CD8-positive, alpha-beta memory T cell (primary cell): ENCODE measurements around the gene CDC23. TPM values are rescaled to one million over a fixed set of nuclear protein-coding genes. Genes with fewer than 3 reads are reported as not detected.
A peak's percentile ranks its signal among the peaks of the same experiment; 100 is the strongest.
"Not testable (repeated sequence)": the region's sequence is repeated elsewhere in the genome, so short reads cannot be mapped to it uniquely, and the experiment has no call there.

Source experiments
- CTCF ChIA-PET: fragments of 350-600 bp; sonication (Branson Sonifier 250); formaldehyde crosslinking; loops from one replicate; lab custom pipeline; 2021; ENCODE audit warnings: antibody characterized with exemption; lab: Charles Lee
- POLR2A ChIA-PET: fragments of 350-600 bp; sonication (Branson Sonifier 250); formaldehyde crosslinking; loops from one replicate; lab custom pipeline; 2021; ENCODE audit warnings: antibody characterized with exemption; lab: Charles Lee
- DNase-seq, 5 donors: peaks; one replicate each; pipeline versions ENCODE4 v3.0.0 to v3.0.0-alpha.2; 2020 to 2022; ENCODE audit warnings: mixed read lengths in 1 of 5
- H3K27ac ChIP-seq: one replicate; pipeline ENCODE4 v1.7.0; 2013; ENCODE audit warnings: low read depth, mild to moderate bottlenecking, low read length, moderate library complexity
- H3K27me3 ChIP-seq: 2 replicates; pipeline ENCODE4 v1.7.0; 2013; ENCODE audit warnings: low read length, mild to moderate bottlenecking; ENCODE audit not compliant: insufficient read depth, poor library complexity, severe bottlenecking
- H3K36me3 ChIP-seq: 2 replicates; pipeline ENCODE4 v1.7.0; 2013; ENCODE audit warnings: mild to moderate bottlenecking, low read length, moderate library complexity; ENCODE audit not compliant: insufficient read depth
- H3K4me1 ChIP-seq: 2 replicates; pipeline ENCODE4 v1.7.0; 2013; ENCODE audit warnings: mild to moderate bottlenecking, low read length, moderate library complexity; ENCODE audit not compliant: insufficient read depth
- H3K4me3 ChIP-seq: 2 replicates; pipeline ENCODE4 v1.7.0; 2013; ENCODE audit warnings: mild to moderate bottlenecking, low read length
- H3K9me3 ChIP-seq: 2 replicates; pipeline ENCODE4 v1.7.0; 2013; ENCODE audit warnings: mild to moderate bottlenecking, low read length
- H3K27ac Mint-ChIP-seq, 8 donors: one replicate each; pipeline ENCODE4 v1.8.0; 2020 to 2021; ENCODE audit warnings: mixed read lengths in 8 of 8, mild to moderate bottlenecking in 6 of 8, inconsistent platforms in 3 of 8, moderate library complexity in 3 of 8
- H3K27me3 Mint-ChIP-seq, 2 donors: one replicate each; pipeline ENCODE4 v1.8.0; 2020 to 2021; ENCODE audit warnings: mixed read lengths in 2 of 2, mild to moderate bottlenecking in 1 of 2, moderate library complexity in 1 of 2
- H3K36me3 Mint-ChIP-seq, 3 donors: one replicate each; pipeline ENCODE4 v1.8.0; 2020 to 2021; ENCODE audit warnings: mixed read lengths in 3 of 3, inconsistent platforms in 1 of 3, mild to moderate bottlenecking in 1 of 3
- H3K4me1 Mint-ChIP-seq, 3 donors: one replicate each; pipeline ENCODE4 v1.8.0; 2020 to 2021; ENCODE audit warnings: mixed read lengths in 3 of 3, inconsistent platforms in 1 of 3, mild to moderate bottlenecking in 1 of 3
- H3K4me3 Mint-ChIP-seq, 7 donors: one replicate each; pipeline ENCODE4 v1.8.0; 2020 to 2021; ENCODE audit warnings: mixed read lengths in 7 of 7, mild to moderate bottlenecking in 6 of 7, moderate library complexity in 4 of 7, inconsistent platforms in 2 of 7
- H3K9me3 Mint-ChIP-seq, 5 donors: one replicate each; pipeline ENCODE4 v1.8.0; 2020 to 2022; ENCODE audit warnings: mixed read lengths in 5 of 5, mild to moderate bottlenecking in 3 of 5, moderate library complexity in 2 of 5, inconsistent platforms in 1 of 5
- polyA plus RNA-seq: library from polyadenylated mRNA; unstranded; fragments of 300-500 nt; fragmentation: Illumina TruSeq; gene quantifications from one replicate; pipeline ENCODE4 v1.2.3, GENCODE V29; 2021
- total RNA-seq, 2 experiments: library from RNA; stranded (reverse); gene quantifications; one replicate each; pipeline ENCODE4 v1.2.3, GENCODE V29; 2021

CDC23 gene
- total and polyA plus RNA-seq, 3 experiments from 2014 or later, result 21.9 to 49.7 (median 48.7) TPM

DNA sequence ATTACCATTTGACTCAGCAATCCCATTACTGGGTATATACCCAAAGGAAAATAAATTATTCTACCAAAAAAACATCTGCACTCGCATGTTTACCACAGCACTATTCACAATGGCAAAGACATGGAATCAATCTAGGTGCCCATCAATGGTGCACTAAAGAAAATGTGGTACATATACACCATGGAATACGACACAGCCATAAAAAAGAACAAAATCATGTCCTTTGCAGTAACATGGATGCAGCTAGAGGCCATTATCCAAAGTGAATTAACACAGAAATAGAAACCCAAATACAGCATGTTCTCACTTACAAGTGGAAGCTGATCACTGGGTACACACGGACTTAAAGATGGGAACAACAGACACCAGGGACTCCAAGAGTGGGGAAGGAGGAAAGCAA is 2.1 kb downstream of the CDC23 start:
- POLR2A ChIA-PET, result no interaction called here
- H3K27ac Mint-ChIP-seq, result peak overlapping the region in 3 of 8 donors; percentile 14 to 84 (median 81)
- H3K9me3 Mint-ChIP-seq, result no peaks in the 10 kb centered on the region
- Histone ChIP-seq H3K36me3 (peaks cover 12% of the 10 kb centered on the region), H3K9me3 (no peaks in the 10 kb centered on the region), H3K4me3 (no peak overlapping the region), H3K27ac (no peak overlapping the region), H3K4me1 (peaks cover 21% of the 10 kb centered on the region), H3K27me3 (no peaks in the 10 kb centered on the region)
- no peak for DNase-seq
- H3K4me1 Mint-ChIP-seq, result peaks cover 26 to 34% (median 33%) of the 10 kb centered on the region in 3 donors
- CTCF ChIA-PET, result no interaction called here
- peaks cover 0 to 30% (median 6%) of the 10 kb centered on the region in 3 donors for H3K36me3 Mint-ChIP-seq
- H3K27me3 Mint-ChIP-seq, result no peaks in the 10 kb centered on the region
- H3K4me3 Mint-ChIP-seq, result peak overlapping the region in 6 of 7 donors; percentile 10 to 80 (median 59)

DNA sequence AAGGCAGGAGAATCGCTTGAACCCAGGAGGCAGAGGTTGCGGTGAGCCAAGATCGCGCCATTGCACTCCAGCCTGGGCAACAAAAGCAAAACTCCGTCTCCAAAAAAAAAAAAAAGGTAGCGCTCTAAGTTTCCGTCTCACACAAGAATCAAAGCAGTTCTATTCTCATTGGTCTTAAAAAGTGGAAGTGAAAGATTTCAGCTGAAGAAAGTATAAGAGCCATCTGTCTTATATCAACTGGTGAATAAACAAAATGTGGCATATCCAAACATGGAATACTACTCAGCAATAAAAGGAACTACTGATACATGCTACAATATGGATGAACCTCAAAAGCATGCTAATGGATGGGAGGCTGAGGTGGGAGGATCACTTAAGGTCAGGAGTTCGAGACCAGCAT is 19.3 kb downstream of the CDC23 start:
- H3K27ac Mint-ChIP-seq, H3K4me3 Mint-ChIP-seq, DNase-seq, H3K4me1 Mint-ChIP-seq, H3K4me1 ChIP-seq, H3K4me3 ChIP-seq, H3K9me3 ChIP-seq, H3K27me3 ChIP-seq, H3K27ac ChIP-seq, H3K27me3 Mint-ChIP-seq, POLR2A ChIA-PET, H3K9me3 Mint-ChIP-seq: not testable (repeated sequence)
- peaks cover 20% of the 10 kb centered on the region for H3K36me3 ChIP-seq
- CTCF ChIA-PET, result interaction anchor here (1.1 kb wide), 1 partner anchor 158 kb away, joined by 3 read pairs; no protein-coding TSS in a partner anchor
- peaks cover 3 to 77% (median 15%) of the 10 kb centered on the region in 3 donors for H3K36me3 Mint-ChIP-seq

DNA sequence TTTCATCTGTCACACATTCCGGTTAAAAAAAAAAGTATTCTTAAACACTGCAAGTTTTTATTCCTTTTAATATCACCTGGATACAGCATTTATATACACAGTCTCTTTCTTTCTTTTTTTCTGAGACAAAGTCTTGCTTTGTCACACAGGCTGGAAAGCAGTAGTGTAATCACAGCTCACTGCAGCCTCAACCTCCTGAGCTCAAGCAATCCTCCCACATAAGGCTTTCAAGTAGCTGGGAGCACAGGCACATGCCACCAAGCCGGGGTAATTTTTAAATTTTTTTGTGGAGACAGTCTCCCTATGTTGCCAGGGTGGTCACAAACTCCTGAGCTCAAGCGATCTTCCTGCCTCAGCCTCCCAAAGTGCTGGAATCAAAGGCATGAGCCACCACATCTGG is 20.3 kb downstream of the CDC23 start:
- CTCF ChIA-PET, result interaction anchor here (1.1 kb wide), 1 partner anchor 159 kb away, joined by 3 read pairs; no protein-coding TSS in a partner anchor
- POLR2A ChIA-PET, result no interaction called here
- no peak overlapping the region for H3K27ac ChIP-seq
- H3K9me3 ChIP-seq, result no peaks in the 10 kb centered on the region
- H3K4me3 Mint-ChIP-seq, result no peak overlapping the region
- no peak overlapping the region for H3K4me3 ChIP-seq
- H3K27me3 ChIP-seq, result no peaks in the 10 kb centered on the region
- H3K27ac Mint-ChIP-seq, result no peak overlapping the region
- H3K27me3 Mint-ChIP-seq, result no peaks in the 10 kb centered on the region
- DNase-seq, result no peak
- H3K36me3 ChIP-seq, result peaks cover 31% of the 10 kb centered on the region
- H3K4me1 Mint-ChIP-seq, result no peaks in the 10 kb centered on the region
- H3K36me3 Mint-ChIP-seq, result peaks cover 3 to 78% (median 15%) of the 10 kb centered on the region in 3 donors
- no peaks in the 10 kb centered on the region for H3K4me1 ChIP-seq
- no peaks in the 10 kb centered on the region for H3K9me3 Mint-ChIP-seq

DNA sequence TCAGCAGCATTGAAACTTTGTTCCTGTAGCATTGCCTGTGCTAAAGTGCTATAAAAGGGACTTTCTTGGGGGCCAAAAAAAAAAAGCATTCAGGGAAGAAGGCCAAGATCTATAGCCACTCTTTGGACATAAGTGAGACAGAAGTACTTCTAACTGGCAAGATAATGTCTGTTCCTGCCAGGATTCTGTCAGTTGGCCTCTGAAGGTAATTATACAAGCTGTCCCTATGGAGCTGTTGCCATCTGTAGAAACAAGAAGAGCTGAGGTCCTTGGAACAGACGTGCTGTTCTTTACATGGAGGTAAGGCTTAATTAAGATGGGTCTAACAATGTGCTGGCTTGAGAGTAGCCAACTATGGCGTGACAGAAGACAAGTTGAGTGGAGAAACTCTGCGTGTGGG is 24.5 kb downstream of the CDC23 start:
- POLR2A ChIA-PET, result no interaction called here
- Histone ChIP-seq H3K4me1 (no peaks in the 10 kb centered on the region), H3K4me3 (no peak overlapping the region), H3K9me3 (no peaks in the 10 kb centered on the region), H3K36me3 (peaks cover 32% of the 10 kb centered on the region), H3K27me3 (no peaks in the 10 kb centered on the region), H3K27ac (no peak overlapping the region)
- H3K4me1 Mint-ChIP-seq, result no peaks in the 10 kb centered on the region
- no peaks in the 10 kb centered on the region for H3K9me3 Mint-ChIP-seq
- no peak for DNase-seq
- CTCF ChIA-PET, result interaction anchor here (0.8 to 2.1 kb wide), 3 partner anchors 40 to 389 kb away, joined by 4 to 8 read pairs (median 4); partner anchors contain the start of gene KDM3B
- no peak overlapping the region for H3K4me3 Mint-ChIP-seq
- H3K27ac Mint-ChIP-seq, result no peak overlapping the region
- H3K36me3 Mint-ChIP-seq, result peaks cover 0 to 83% (median 6%) of the 10 kb centered on the region in 3 donors
- H3K27me3 Mint-ChIP-seq, result no peaks in the 10 kb centered on the region

DNA sequence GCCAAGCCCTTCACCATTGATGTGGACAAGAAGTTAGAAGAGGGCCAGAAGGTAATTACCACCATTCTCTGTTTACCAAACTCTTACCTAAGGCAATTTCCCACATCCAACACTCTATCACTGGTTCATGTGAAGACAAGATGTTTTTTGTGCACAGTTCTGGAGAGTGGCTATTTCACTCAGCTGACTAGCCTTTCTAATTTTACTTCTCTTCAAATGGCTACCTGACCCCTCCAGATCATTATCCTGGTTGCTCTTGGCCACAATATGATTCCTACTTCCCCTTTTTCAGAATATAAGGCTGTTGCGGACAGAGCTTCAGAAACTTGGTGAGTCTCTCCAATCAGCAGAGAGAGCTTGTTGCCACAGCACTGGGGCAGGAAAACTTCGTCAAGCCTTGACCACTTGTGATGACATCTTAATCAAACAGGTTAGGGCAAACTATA is 27.1 kb downstream of the CDC23 start:
- no peaks in the 10 kb centered on the region for H3K4me1 Mint-ChIP-seq
- no peaks in the 10 kb centered on the region for H3K9me3 Mint-ChIP-seq
- CTCF ChIA-PET, result no interaction called here
- H3K9me3 ChIP-seq, result no peaks in the 10 kb centered on the region
- H3K36me3 Mint-ChIP-seq, result peaks cover 0 to 58% (median 6%) of the 10 kb centered on the region in 3 donors
- peak overlapping the region in 6 of 8 donors; percentile 17 to 84 (median 40) for H3K27ac Mint-ChIP-seq
- no peak for DNase-seq
- no peak overlapping the region for H3K4me3 ChIP-seq
- H3K4me3 Mint-ChIP-seq, result no peak overlapping the region
- peaks cover 19% of the 10 kb centered on the region for H3K36me3 ChIP-seq
- POLR2A ChIA-PET, result no interaction called here
- H3K27me3 Mint-ChIP-seq, result no peaks in the 10 kb centered on the region
- no peaks in the 10 kb centered on the region for H3K27me3 ChIP-seq
- H3K27ac ChIP-seq, result no peak overlapping the region
- H3K4me1 ChIP-seq, result no peaks in the 10 kb centered on the region

GRCh38 chr5:138182808-138183207 is 30.3 kb downstream of the CDC23 start:
- no peak for DNase-seq
- H3K9me3 ChIP-seq, result no peaks in the 10 kb centered on the region
- Mint-ChIP-seq H3K27me3 (no peaks in the 10 kb centered on the region), H3K4me1 (peaks cover 0 to 5% (median 3%) of the 10 kb centered on the region in 3 donors), H3K4me3 (peak overlapping the region in 1 of 7 donors; percentile 68), H3K27ac (peak overlapping the region in 1 of 8 donors; percentile 68), H3K36me3 (peaks cover 0 to 28% (median 2%) of the 10 kb centered on the region in 3 donors), H3K9me3 (no peaks in the 10 kb centered on the region)
- H3K27me3 ChIP-seq, result no peaks in the 10 kb centered on the region
- H3K4me3 ChIP-seq, result no peak overlapping the region
- H3K4me1 ChIP-seq, result peaks cover 7% of the 10 kb centered on the region
- peaks cover 7% of the 10 kb centered on the region for H3K36me3 ChIP-seq
- CTCF ChIA-PET, result no interaction called here
- POLR2A ChIA-PET, result no interaction called here
- no peak overlapping the region for H3K27ac ChIP-seq

DNA sequence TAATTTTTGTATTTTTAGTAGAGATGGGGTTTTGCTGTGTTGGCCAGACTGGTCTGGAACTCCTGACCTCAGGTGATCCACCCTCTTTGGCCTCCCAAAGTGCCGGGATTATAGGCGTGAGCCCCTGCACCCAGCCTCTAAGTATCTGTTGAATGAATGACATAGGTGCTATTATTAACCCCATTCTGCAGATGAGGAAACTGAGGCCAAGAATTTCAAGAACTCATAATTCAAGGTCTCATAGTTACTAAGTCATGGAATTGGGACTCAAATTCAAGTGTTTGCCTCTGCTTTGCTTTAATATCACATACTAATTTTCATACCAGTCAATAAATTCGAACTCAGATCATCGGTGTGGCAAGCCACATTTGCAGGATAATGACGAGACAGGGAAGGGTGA is 32.3 kb downstream of the CDC23 start:
- Histone ChIP-seq H3K36me3 (no peaks in the 10 kb centered on the region), H3K4me1 (peaks cover 13% of the 10 kb centered on the region), H3K9me3 (no peaks in the 10 kb centered on the region), H3K27me3 (no peaks in the 10 kb centered on the region), H3K27ac (no peak overlapping the region), H3K4me3 (no peak overlapping the region)
- Mint-ChIP-seq H3K9me3 (no peaks in the 10 kb centered on the region), H3K36me3 (peaks cover 0 to 21% (median 2%) of the 10 kb centered on the region in 3 donors), H3K27ac (peak overlapping the region in 1 of 8 donors; percentile 60), H3K27me3 (no peaks in the 10 kb centered on the region), H3K4me3 (no peak overlapping the region), H3K4me1 (peaks cover 4 to 9% (median 6%) of the 10 kb centered on the region in 3 donors)
- POLR2A ChIA-PET, result no interaction called here
- DNase-seq, result no peak
- CTCF ChIA-PET, result no interaction called here

GRCh38 chr5:138180183-138180782 is 32.8 kb downstream of the CDC23 start:
- H3K9me3 ChIP-seq, result no peaks in the 10 kb centered on the region
- Mint-ChIP-seq H3K36me3 (peaks cover 0 to 22% (median 3%) of the 10 kb centered on the region in 3 donors), H3K4me3 (peak overlapping the region in 2 of 7 donors; percentile 32 to 50), H3K27me3 (no peaks in the 10 kb centered on the region), H3K27ac (peak overlapping the region in 1 of 8 donors; percentile 27), H3K9me3 (no peaks in the 10 kb centered on the region), H3K4me1 (peaks cover 4 to 11% (median 7%) of the 10 kb centered on the region in 3 donors)
- H3K36me3 ChIP-seq, result peaks cover 1% of the 10 kb centered on the region
- no peaks in the 10 kb centered on the region for H3K27me3 ChIP-seq
- no peak overlapping the region for H3K27ac ChIP-seq
- peak in 2 of 5 donors; percentile 14 for DNase-seq
- no peak overlapping the region for H3K4me3 ChIP-seq
- CTCF ChIA-PET, result no interaction called here
- peaks cover 13% of the 10 kb centered on the region for H3K4me1 ChIP-seq
- POLR2A ChIA-PET, result no interaction called here
